ENCODE data around the gene SAMD14. TPM values are rescaled to one million over a fixed set of nuclear protein-coding genes. Genes with fewer than 3 reads are reported as not detected.

SAMD14 gene
- total RNA-seq, 1 donor from 2014 or later: 14.7 TPM

DNA sequence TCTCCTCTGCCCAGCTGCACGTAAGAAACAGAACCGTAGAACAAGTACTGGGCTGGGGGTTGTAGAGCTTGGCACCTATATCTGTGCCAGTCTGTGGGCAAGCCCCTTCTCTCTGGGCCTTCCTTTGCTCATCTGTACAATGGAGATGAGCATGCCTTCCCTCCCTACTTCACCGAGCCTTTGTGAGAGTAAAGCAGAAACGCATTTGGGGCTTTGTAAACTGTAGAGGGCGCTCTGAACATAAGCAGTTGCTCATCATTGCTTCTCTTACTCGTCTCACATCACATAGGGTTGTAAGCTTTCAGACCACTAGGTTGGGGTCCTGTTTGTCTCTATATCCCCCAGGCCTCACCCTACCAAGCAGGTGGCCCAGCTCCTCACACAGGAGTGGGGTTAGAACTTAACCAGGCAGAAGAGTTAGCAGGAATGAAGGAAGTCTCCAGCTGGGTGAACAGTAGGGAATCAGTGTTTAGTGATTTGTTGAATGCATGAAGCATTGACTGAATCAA lies 15.1 kb downstream of the SAMD14 start:
- TF ChIP-seq CTCF (IDR thresholded peaks at IDR 0.05; ENCODE audit: insufficient read depth, low read length, poor library complexity, severe bottlenecking): peak; percentile 71
- H3K27me3 ChIP-seq (ENCODE audit: control insufficient read depth, insufficient read depth, low read length): peaks cover 2% of the 10 kb centered on the region
- H3K4me3 ChIP-seq (ENCODE audit: low read depth, low read length): no peak overlapping the region
- H3K36me3 ChIP-seq (ENCODE audit: control insufficient read depth, insufficient read depth, low read length): no peaks in the 10 kb centered on the region
- no peak for DNase-seq (ENCODE audit: low read depth)

- Histone ChIP-seq H3K4me3 (ENCODE audit: low read depth, low read length) (no peak overlapping the region), H3K27me3 (ENCODE audit: control insufficient read depth, insufficient read depth, low read length) (peaks cover 2% of the 10 kb centered on the region), H3K36me3 (ENCODE audit: control insufficient read depth, insufficient read depth, low read length) (no peaks in the 10 kb centered on the region)
- no peak for TF ChIP-seq CTCF (IDR thresholded peaks at IDR 0.05; ENCODE audit: insufficient read depth, low read length, poor library complexity, severe bottlenecking)
- DNase-seq (ENCODE audit: low read depth): no peak
Measured at GRCh38 chr17:50114401-50114800, 15.6 kb downstream of the SAMD14 start.

DNA sequence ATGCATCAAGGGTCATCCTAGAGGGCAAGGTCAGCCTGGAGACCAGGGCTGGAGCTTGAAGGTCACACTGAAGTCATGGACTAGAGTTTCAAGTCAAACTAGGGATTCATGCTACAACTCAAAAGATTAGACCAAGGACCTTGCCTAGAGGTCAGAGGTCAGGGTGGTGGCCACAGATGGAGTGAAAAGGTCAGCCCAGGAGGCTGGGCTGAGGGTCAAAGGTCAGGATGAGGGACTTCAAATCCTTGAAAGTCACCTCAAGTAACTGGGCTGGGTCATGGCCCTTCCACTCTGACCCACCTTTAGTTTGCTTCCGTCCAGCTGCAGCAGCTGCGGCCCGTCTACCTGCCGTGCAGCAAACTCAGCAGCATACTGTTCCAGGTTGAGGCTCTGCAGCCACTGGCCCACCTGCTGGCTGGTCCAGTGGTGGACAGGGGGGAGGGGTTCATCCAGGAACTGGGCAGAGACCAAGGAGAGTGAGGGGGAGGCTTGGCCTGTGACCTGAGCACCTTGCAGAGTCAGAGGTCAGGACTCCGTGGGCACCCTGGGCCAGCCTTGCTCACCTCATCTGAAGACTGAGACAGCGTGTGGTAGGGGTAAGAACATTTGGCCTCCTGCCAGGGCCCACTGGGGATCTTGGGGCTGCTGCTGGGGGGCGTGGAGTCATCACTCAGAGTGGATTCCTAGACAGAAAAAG lies 16.2 kb downstream of the SAMD14 start:
- H3K36me3 ChIP-seq (ENCODE audit: control insufficient read depth, insufficient read depth, low read length): no peaks in the 10 kb centered on the region
- no peak for DNase-seq (ENCODE audit: low read depth)
- TF ChIP-seq CTCF (IDR thresholded peaks at IDR 0.05; ENCODE audit: insufficient read depth, low read length, poor library complexity, severe bottlenecking): no peak
- peaks cover 2% of the 10 kb centered on the region for H3K27me3 ChIP-seq (ENCODE audit: control insufficient read depth, insufficient read depth, low read length)
- no peak overlapping the region for H3K4me3 ChIP-seq (ENCODE audit: low read depth, low read length)

DNA sequence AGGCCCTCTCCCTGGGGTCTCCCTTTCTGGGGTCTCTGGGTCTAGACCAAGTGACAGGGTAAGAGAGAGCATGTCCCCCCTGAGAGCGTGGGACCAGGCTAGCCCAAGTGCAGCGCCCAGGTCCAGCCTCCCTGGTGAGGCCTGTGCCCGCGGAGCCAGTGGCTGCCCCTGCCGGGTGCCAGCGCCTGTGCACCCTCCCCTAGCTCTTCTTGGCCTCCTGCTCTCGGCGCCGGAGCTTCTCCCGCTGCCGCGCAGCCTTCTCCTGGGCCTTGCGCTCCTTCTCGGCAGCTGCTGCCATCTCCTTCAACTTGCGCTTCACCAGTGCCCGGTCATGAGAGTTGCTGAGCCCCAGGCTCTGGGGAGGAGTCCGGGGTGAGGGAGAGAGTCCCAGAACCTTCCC lies 17.3 kb downstream of the SAMD14 start:
- H3K36me3 ChIP-seq (ENCODE audit: control insufficient read depth, insufficient read depth, low read length): no peaks in the 10 kb centered on the region
- no peak for TF ChIP-seq CTCF (IDR thresholded peaks at IDR 0.05; ENCODE audit: insufficient read depth, low read length, poor library complexity, severe bottlenecking)
- no peak for DNase-seq (ENCODE audit: low read depth)
- H3K4me3 ChIP-seq (ENCODE audit: low read depth, low read length): no peak overlapping the region
- H3K27me3 ChIP-seq (ENCODE audit: control insufficient read depth, insufficient read depth, low read length): peaks cover 2% of the 10 kb centered on the region

- H3K36me3 ChIP-seq (ENCODE audit: control insufficient read depth, insufficient read depth, low read length): no peaks in the 10 kb centered on the region
- no peak for DNase-seq (ENCODE audit: low read depth)
- no peaks in the 10 kb centered on the region for H3K27me3 ChIP-seq (ENCODE audit: control insufficient read depth, insufficient read depth, low read length)
- no peak for TF ChIP-seq CTCF (IDR thresholded peaks at IDR 0.05; ENCODE audit: insufficient read depth, low read length, poor library complexity, severe bottlenecking)
- H3K4me3 ChIP-seq (ENCODE audit: low read depth, low read length): no peak overlapping the region
Measured at GRCh38 chr17:50111673-50112655, 18.0 kb downstream of the SAMD14 start.
